B cell (primary cell): Measurements from ENCODE around the gene GANC. TPM values are rescaled to one million over a fixed set of nuclear protein-coding genes. Genes with fewer than 3 reads are reported as not detected.
"Not testable (repeated sequence)": the region's sequence is repeated elsewhere in the genome, so short reads cannot be mapped to it uniquely, and the experiment has no call there.

Experiments
- ATAC-seq: fragments of 200-7000 bp; cut with Tn5 transposase; one replicate; pipeline ENCODE4 v1.10.0; 2021; ENCODE audit warnings: low read depth, mild to moderate bottlenecking, moderate number of reproducible peaks, moderate library complexity
- CTCF ChIA-PET: fragments of 350-600 bp; sonication (Branson Sonifier 250); formaldehyde crosslinking; loops from one replicate; lab custom pipeline; 2021; ENCODE audit warnings: antibody characterized with exemption, inconsistent platforms; lab: Charles Lee
- POLR2A ChIA-PET: fragments of 350-600 bp; sonication (Branson Sonifier 250); formaldehyde crosslinking; loops from one replicate; lab custom pipeline; 2021; ENCODE audit warnings: antibody characterized with exemption; lab: Charles Lee
- DNase-seq: peaks from one replicate; pipeline ENCODE4 v3.0.0; 2013
- H2AFZ ChIP-seq: 2 replicates; pipeline ENCODE4 v1.6.1; 2012; ENCODE audit warnings: mild to moderate bottlenecking, low read depth, low read length; ENCODE audit not compliant: insufficient read depth, poor library complexity, severe bottlenecking
- H3K27ac ChIP-seq, 2 donors: 1 replicate in 1 of 2; 2 replicates in 1 of 2; pipeline ENCODE4 v1.5.1; 2012 to 2013; ENCODE audit warnings: low read length in 2 of 2, mild to moderate bottlenecking in 2 of 2, moderate library complexity in 1 of 2
- H3K27me3 ChIP-seq, 4 experiments: fragments of 200-600 bp in 1 of 4; sonication (generic) in 1 of 4; replicated peaks in 1 of 4; 1 replicate in 2 of 4; 2 replicates in 2 of 4; pipeline versions ENCODE4 v1.6.1 to v1.7.0; 2013 to 2016; ENCODE audit warnings: low read length in 3 of 4, mild to moderate bottlenecking in 2 of 4, mixed read lengths in 1 of 4, moderate library complexity in 1 of 4; ENCODE audit not compliant: insufficient read depth in 4 of 4, control insufficient read depth in 3 of 4; ENCODE audit errors: control extremely low read depth in 1 of 4
- H3K36me3 ChIP-seq, 2 experiments: replicated peaks in 1 of 2; 1 replicate in 1 of 2; 2 replicates in 1 of 2; pipeline versions ENCODE4 v1.6.1 to v1.7.1; 2013; ENCODE audit warnings: low read length in 1 of 2; ENCODE audit not compliant: insufficient read depth in 2 of 2, control insufficient read depth in 1 of 2; ENCODE audit errors: control extremely low read depth in 1 of 2, extremely low read depth in 1 of 2
- H3K4me1 ChIP-seq, 2 donors: fragments of 200-600 bp in 1 of 2; sonication (generic) in 1 of 2; 1 replicate in 1 of 2; 2 replicates in 1 of 2; pipeline versions ENCODE4 v1.5.1 to v1.6.1; 2013 to 2017; ENCODE audit warnings: low read length in 2 of 2; ENCODE audit not compliant: control insufficient read depth in 2 of 2, insufficient read depth in 2 of 2
- H3K4me2 ChIP-seq: replicated peaks from 2 replicates; pipeline ENCODE3; 2012; ENCODE audit warnings: mild to moderate bottlenecking, low read depth, low read length; ENCODE audit not compliant: poor library complexity, severe bottlenecking
- H3K4me3 ChIP-seq, 5 experiments: fragments of 200-600 bp in 1 of 5; sonication (generic) in 1 of 5; 1 replicate in 3 of 5; 2 replicates in 2 of 5; pipeline versions ENCODE4 v1.5.1 to v1.7.0; 2011 to 2016; ENCODE audit warnings: low read length in 4 of 5, mild to moderate bottlenecking in 4 of 5, low read depth in 2 of 5, control low read depth in 1 of 5, moderate library complexity in 1 of 5; ENCODE audit not compliant: insufficient read depth in 1 of 5; ENCODE audit errors: control extremely low read depth in 1 of 5, extremely low read depth in 1 of 5
- H3K79me2 ChIP-seq: fragments of 200-600 bp; sonication (generic); one replicate; pipeline ENCODE4 v1.6.0; 2016; ENCODE audit warnings: low read length; ENCODE audit not compliant: control insufficient read depth, insufficient read depth
- H3K9ac ChIP-seq: fragments of 200-600 bp; sonication (generic); 2 replicates; pipeline ENCODE4 v1.6.1; 2017; ENCODE audit warnings: mild to moderate bottlenecking, low read length, moderate library complexity
- H3K9me3 ChIP-seq, 3 donors: one replicate each; pipeline versions ENCODE4 v1.6.1 to v1.7.1; 2013; ENCODE audit warnings: low read length in 2 of 3; ENCODE audit not compliant: control insufficient read depth in 2 of 3, insufficient read depth in 1 of 3; ENCODE audit errors: control extremely low read depth in 1 of 3
- H4K20me1 ChIP-seq: 2 replicates; pipeline ENCODE4 v1.6.0; 2012; ENCODE audit warnings: mild to moderate bottlenecking, low read length; ENCODE audit not compliant: insufficient read depth, control insufficient read depth, poor library complexity, severe bottlenecking
- H3K27ac Mint-ChIP-seq: one replicate; pipeline ENCODE4 v1.8.0; 2021; ENCODE audit warnings: mixed read lengths
- H3K27me3 Mint-ChIP-seq: one replicate; pipeline ENCODE4 v1.8.0; 2021; ENCODE audit warnings: mixed read lengths
- H3K4me1 Mint-ChIP-seq: one replicate; pipeline ENCODE4 v1.8.0; 2021; ENCODE audit warnings: mixed read lengths
- H3K4me3 Mint-ChIP-seq: one replicate; pipeline ENCODE4 v1.8.0; 2021; ENCODE audit warnings: mixed read lengths
- H3K9me3 Mint-ChIP-seq: one replicate; pipeline ENCODE4 v1.8.0; 2022; ENCODE audit warnings: mixed read lengths; ENCODE audit not compliant: insufficient read depth
- CTCF ChIP-seq: fragments of 200-600 bp; IDR thresholded peaks from one replicate; pipeline ENCODE4 v1.8.0; 2022; ENCODE audit warnings: antibody characterized with exemption, mild to moderate bottlenecking
- EZH2 ChIP-seq: IDR thresholded peaks from 2 replicates; pipeline ENCODE4 v1.6.1; 2012; ENCODE audit warnings: borderline replicate concordance, low read depth, mild to moderate bottlenecking, moderate library complexity, low read length; ENCODE audit not compliant: insufficient read depth, poor library complexity, severe bottlenecking
- WGBS: methylation state at CpG from one replicate; pipeline ENCODE4 v1.1.5; 2013; ENCODE audit warnings: missing lambda C conversion rate; ENCODE audit not compliant: insufficient coverage; 5-methylcytosine and 5-hydroxymethylcytosine counted together
- intact Hi-C: fragments of 100-400 bp; cut with micrococcal nuclease; formaldehyde crosslinking; loops from one replicate; pipeline ENCODE4 v1.10.0; 2022
- polyA plus RNA-seq: library from polyadenylated mRNA; depleted of rRNA; stranded (reverse); fragments of >200 nt; gene quantifications from 2 replicates; pipeline ENCODE4 v1.2.3, GENCODE V29; 2012
- total RNA-seq, 2 donors: library from RNA; stranded (reverse); fragments of 120-200 nt in 1 of 2; gene quantifications; 1 replicate in 1 of 2; 2 replicates in 1 of 2; pipeline versions ENCODE4 v1.2.3 to v1.2.4, GENCODE V29; 2013 to 2022

GANC gene
- total and polyA plus RNA-seq, 2 donors (not counting 1 experiment from before 2014, with no cell fraction given) = 43.5 to 122 TPM

GRCh38 chr15:42314818-42315217 is 41.8 kb downstream of the GANC start:
- no peaks in the 10 kb centered on the region for H3K27me3 Mint-ChIP-seq
- Histone ChIP-seq H3K9me3 (no peaks in the 10 kb centered on the region), H3K36me3 (peaks cover 4 to 48% of the 10 kb centered on the region in 2 experiments), H3K4me1 (no peaks in the 10 kb centered on the region), H3K4me2 (no peak overlapping the region), H2AFZ (no peak overlapping the region), H4K20me1 (no peaks in the 10 kb centered on the region), H3K9ac (no peak overlapping the region), H3K27ac (no peak overlapping the region), H3K79me2 (no peaks in the 10 kb centered on the region), H3K4me3 (no peak overlapping the region), H3K27me3 (no peaks in the 10 kb centered on the region)
- no peak for DNase-seq
- no peaks in the 10 kb centered on the region for H3K9me3 Mint-ChIP-seq
- H3K27ac Mint-ChIP-seq = no peak overlapping the region
- WGBS = no CpG with 5 or more reads among the region's 1 CpG
- no peak for ATAC-seq
- H3K4me1 Mint-ChIP-seq = no peaks in the 10 kb centered on the region
- no peak for TF ChIP-seq EZH2
- TF ChIP-seq CTCF = no peak
- no peak overlapping the region for H3K4me3 Mint-ChIP-seq
- intact Hi-C loops = no loop called here
- ChIA-PET POLR2A (no interaction called here), CTCF (no interaction called here)

- no peaks in the 10 kb centered on the region for H3K27me3 ChIP-seq
- no peak overlapping the region for H3K4me3 ChIP-seq
- no CpG with 5 or more reads among the region's 1 CpG for WGBS
- H4K20me1 ChIP-seq = no peaks in the 10 kb centered on the region
- Mint-ChIP-seq H3K27ac (no peak overlapping the region), H3K4me3 (no peak overlapping the region), H3K4me1 (no peaks in the 10 kb centered on the region), H3K9me3 (no peaks in the 10 kb centered on the region), H3K27me3 (no peaks in the 10 kb centered on the region)
- H3K79me2 ChIP-seq = no peaks in the 10 kb centered on the region
- no peaks in the 10 kb centered on the region for H3K9me3 ChIP-seq
- ATAC-seq (no peak), DNase-seq (no peak)
- no peak overlapping the region for H3K9ac ChIP-seq
- POLR2A ChIA-PET = no interaction called here
- intact Hi-C loops = no loop called here
- no peak overlapping the region for H2AFZ ChIP-seq
- no peaks in the 10 kb centered on the region for H3K4me1 ChIP-seq
- H3K4me2 ChIP-seq = no peak overlapping the region
- no peak for TF ChIP-seq CTCF
- no peak for TF ChIP-seq EZH2
- H3K27ac ChIP-seq = no peak overlapping the region
- peaks cover 4 to 41% of the 10 kb centered on the region in 2 experiments for H3K36me3 ChIP-seq
- CTCF ChIA-PET = no interaction called here
Measured at GRCh38 chr15:42315521-42315920, 42.5 kb downstream of the GANC start.

DNA sequence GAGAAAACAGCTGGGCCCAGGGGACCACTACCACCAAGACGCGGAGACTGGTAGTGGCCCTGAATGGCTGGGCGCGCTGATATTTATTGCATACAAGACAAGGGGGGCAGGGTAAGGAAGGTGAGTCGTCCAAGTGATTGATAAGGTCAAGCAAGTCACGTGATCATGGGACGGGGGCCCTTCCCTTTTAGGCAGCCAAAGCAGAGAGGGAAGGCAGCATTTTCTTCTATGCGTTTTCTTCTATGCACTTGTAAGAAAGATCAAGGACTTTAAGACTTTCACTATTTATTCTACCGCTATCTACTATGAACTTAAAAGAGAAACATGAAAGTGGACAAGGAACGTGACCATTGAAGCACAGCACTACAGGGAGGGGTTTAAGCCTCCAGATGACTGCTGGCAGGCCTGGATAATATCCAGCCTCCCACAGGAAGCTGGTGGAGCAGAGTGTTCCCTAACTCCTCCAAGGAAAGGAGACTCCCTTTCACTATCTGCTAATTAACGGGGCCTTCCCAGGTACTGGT is 43.3 kb downstream of the GANC start:
- POLR2A ChIA-PET, H3K27me3 Mint-ChIP-seq, ATAC-seq, H3K4me3 Mint-ChIP-seq, H2AFZ ChIP-seq, H3K4me1 Mint-ChIP-seq, DNase-seq, H3K9ac ChIP-seq, intact Hi-C loops, H3K9me3 Mint-ChIP-seq, H3K27ac ChIP-seq, H3K27me3 ChIP-seq, H3K4me3 ChIP-seq, H4K20me1 ChIP-seq, H3K4me1 ChIP-seq, H3K79me2 ChIP-seq, CTCF ChIA-PET, H3K4me2 ChIP-seq, H3K9me3 ChIP-seq, H3K27ac Mint-ChIP-seq: not testable (repeated sequence)
- peaks cover 2 to 35% of the 10 kb centered on the region in 2 experiments for H3K36me3 ChIP-seq
- 75% methylated on average over 4 of the region's 11 CpGs for WGBS
